ENCODE data around the gene UPF1. TPM values are rescaled to one million over a fixed set of nuclear protein-coding genes. Genes with fewer than 3 reads are reported as not detected.

Gene UPF1
- total and polyA plus RNA-seq, 2 of the 13 experiments (the other 11 are each of a cell fraction or from before 2014, with no cell fraction given), result 16.9 to 41.8 TPM

DNA sequence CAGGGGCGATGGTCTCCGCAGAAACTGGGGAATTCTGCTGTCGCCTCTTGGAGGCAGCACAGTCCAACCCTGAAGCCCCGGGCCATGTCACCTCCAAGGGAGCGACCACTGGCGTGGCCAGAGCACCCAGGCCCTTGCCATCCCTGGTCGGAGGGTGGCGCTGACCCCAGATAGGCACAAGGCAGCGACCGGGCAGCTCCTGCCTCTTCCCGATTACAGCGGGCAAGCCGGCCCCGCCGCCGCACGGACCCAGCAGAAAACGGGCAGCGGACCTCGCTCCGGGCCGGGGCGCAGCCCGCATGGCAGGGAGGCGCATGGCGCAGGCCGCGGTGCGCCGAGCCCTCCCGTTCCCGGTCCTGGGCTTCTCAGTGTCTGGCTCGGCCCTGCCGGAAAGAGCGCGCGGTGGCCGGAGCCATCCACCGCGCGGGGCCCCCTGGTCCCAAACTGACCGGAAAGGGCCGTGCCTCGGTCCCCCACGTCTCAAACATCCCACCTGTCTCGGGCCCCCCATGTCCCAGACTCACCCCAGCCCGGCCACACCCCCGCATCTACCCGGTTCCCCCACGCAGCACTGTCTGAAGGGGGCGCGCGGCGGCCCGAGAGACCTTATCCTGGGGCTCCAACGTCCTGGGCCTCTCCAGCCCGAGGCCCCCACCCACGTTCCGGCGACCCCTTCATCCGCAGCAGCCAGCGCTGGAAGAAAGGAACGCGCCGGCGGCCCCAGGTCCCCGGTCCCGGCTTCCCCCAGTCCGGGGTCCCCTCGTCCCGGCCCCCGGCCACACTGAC is 63.5 kb downstream of the UPF1 start (continued):
- TF ChIP-seq, protein P1, sequence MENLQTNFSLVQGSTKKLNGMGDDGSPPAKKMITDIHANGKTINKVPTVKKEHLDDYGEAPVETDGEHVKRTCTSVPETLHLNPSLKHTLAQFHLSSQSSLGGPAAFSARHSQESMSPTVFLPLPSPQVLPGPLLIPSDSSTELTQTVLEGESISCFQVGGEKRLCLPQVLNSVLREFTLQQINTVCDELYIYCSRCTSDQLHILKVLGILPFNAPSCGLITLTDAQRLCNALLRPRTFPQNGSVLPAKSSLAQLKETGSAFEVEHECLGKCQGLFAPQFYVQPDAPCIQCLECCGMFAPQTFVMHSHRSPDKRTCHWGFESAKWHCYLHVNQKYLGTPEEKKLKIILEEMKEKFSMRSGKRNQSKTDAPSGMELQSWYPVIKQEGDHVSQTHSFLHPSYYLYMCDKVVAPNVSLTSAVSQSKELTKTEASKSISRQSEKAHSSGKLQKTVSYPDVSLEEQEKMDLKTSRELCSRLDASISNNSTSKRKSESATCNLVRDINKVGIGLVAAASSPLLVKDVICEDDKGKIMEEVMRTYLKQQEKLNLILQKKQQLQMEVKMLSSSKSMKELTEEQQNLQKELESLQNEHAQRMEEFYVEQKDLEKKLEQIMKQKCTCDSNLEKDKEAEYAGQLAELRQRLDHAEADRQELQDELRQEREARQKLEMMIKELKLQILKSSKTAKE (CRISPR knock-in tag; IDR thresholded peaks at IDR 0.05; ENCODE audit: borderline replicate concordance), result no peak
- TF ChIP-seq, protein P2, sequence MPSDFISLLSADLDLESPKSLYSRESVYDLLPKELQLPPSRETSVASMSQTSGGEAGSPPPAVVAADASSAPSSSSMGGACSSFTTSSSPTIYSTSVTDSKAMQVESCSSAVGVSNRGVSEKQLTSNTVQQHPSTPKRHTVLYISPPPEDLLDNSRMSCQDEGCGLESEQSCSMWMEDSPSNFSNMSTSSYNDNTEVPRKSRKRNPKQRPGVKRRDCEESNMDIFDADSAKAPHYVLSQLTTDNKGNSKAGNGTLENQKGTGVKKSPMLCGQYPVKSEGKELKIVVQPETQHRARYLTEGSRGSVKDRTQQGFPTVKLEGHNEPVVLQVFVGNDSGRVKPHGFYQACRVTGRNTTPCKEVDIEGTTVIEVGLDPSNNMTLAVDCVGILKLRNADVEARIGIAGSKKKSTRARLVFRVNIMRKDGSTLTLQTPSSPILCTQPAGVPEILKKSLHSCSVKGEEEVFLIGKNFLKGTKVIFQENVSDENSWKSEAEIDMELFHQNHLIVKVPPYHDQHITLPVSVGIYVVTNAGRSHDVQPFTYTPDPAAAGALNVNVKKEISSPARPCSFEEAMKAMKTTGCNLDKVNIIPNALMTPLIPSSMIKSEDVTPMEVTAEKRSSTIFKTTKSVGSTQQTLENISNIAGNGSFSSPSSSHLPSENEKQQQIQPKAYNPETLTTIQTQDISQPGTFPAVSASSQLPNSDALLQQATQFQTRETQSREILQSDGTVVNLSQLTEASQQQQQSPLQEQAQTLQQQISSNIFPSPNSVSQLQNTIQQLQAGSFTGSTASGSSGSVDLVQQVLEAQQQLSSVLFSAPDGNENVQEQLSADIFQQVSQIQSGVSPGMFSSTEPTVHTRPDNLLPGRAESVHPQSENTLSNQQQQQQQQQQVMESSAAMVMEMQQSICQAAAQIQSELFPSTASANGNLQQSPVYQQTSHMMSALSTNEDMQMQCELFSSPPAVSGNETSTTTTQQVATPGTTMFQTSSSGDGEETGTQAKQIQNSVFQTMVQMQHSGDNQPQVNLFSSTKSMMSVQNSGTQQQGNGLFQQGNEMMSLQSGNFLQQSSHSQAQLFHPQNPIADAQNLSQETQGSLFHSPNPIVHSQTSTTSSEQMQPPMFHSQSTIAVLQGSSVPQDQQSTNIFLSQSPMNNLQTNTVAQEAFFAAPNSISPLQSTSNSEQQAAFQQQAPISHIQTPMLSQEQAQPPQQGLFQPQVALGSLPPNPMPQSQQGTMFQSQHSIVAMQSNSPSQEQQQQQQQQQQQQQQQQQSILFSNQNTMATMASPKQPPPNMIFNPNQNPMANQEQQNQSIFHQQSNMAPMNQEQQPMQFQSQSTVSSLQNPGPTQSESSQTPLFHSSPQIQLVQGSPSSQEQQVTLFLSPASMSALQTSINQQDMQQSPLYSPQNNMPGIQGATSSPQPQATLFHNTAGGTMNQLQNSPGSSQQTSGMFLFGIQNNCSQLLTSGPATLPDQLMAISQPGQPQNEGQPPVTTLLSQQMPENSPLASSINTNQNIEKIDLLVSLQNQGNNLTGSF (CRISPR knock-in tag; IDR thresholded peaks at IDR 0.05), result no peak
- TF ChIP-seq ISX (CRISPR knock-in tag; conservative IDR thresholded peaks at IDR 0.05) (no peak), HES4 (CRISPR knock-in tag; IDR thresholded peaks at IDR 0.05; ENCODE audit: borderline replicate concordance) (peak; percentile 70), ZNF143 (CRISPR knock-in tag; IDR thresholded peaks at IDR 0.05) (no peak), DMAP1 (CRISPR knock-in tag; IDR thresholded peaks at IDR 0.05) (0 out of 2 replicates have a peak, but pooled peaks have one; percentile 21), ZNF792 (CRISPR knock-in tag; IDR thresholded peaks at IDR 0.05) (no peak), ZNF17 (CRISPR knock-in tag; IDR thresholded peaks at IDR 0.05) (no peak), NFE2L1 (CRISPR knock-in tag; IDR thresholded peaks at IDR 0.05; ENCODE audit: borderline replicate concordance) (no peak), BCL6 (CRISPR knock-in tag; IDR thresholded peaks at IDR 0.05) (peak; percentile 26; the same call in 1 of the 2 replicates), TGIF2 (CRISPR knock-in tag; IDR thresholded peaks at IDR 0.05) (peak; percentile 53; the same call in 1 of the 2 replicates), ATF1 (CRISPR knock-in tag; IDR thresholded peaks at IDR 0.05) (no peak), SMC3 (IDR thresholded peaks at IDR 0.05; ENCODE audit: low read length) (peak; percentile 22; the same call in 1 of the 2 replicates), FOXA1 (IDR thresholded peaks at IDR 0.05) (no peak), FOXA1 (CRISPR knock-in tag; IDR thresholded peaks at IDR 0.05) (no peak)
- TF ChIP-seq, protein P3, sequence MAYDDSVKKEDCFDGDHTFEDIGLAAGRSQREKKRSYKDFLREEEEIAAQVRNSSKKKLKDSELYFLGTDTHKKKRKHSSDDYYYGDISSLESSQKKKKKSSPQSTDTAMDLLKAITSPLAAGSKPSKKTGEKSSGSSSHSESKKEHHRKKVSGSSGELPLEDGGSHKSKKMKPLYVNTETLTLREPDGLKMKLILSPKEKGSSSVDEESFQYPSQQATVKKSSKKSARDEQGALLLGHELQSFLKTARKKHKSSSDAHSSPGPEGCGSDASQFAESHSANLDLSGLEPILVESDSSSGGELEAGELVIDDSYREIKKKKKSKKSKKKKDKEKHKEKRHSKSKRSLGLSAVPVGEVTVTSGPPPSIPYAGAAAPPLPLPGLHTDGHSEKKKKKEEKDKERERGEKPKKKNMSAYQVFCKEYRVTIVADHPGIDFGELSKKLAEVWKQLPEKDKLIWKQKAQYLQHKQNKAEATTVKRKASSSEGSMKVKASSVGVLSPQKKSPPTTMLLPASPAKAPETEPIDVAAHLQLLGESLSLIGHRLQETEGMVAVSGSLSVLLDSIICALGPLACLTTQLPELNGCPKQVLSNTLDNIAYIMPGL (CRISPR knock-in tag; IDR thresholded peaks at IDR 0.05; ENCODE audit: borderline replicate concordance in 1 of 2, low read depth in 1 of 2), result peak; percentile 93 to 95
- TF ChIP-seq, protein P4, sequence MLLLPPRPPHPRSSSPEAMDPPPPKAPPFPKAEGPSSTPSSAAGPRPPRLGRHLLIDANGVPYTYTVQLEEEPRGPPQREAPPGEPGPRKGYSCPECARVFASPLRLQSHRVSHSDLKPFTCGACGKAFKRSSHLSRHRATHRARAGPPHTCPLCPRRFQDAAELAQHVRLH (CRISPR knock-in tag; IDR thresholded peaks at IDR 0.05; ENCODE audit: borderline replicate concordance, low read depth), result peak; percentile 35; the same call in 1 of the 2 replicates
- TF ChIP-seq, protein P5, sequence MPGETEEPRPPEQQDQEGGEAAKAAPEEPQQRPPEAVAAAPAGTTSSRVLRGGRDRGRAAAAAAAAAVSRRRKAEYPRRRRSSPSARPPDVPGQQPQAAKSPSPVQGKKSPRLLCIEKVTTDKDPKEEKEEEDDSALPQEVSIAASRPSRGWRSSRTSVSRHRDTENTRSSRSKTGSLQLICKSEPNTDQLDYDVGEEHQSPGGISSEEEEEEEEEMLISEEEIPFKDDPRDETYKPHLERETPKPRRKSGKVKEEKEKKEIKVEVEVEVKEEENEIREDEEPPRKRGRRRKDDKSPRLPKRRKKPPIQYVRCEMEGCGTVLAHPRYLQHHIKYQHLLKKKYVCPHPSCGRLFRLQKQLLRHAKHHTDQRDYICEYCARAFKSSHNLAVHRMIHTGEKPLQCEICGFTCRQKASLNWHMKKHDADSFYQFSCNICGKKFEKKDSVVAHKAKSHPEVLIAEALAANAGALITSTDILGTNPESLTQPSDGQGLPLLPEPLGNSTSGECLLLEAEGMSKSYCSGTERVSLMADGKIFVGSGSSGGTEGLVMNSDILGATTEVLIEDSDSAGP (CRISPR knock-in tag; IDR thresholded peaks at IDR 0.05; ENCODE audit: borderline replicate concordance), result peak; percentile 63; the same call in 1 of the 2 replicates

Data from HepG2 (cell line).